ENCODE results near the gene SPTBN5. TPM values are rescaled to one million over a fixed set of nuclear protein-coding genes. Genes with fewer than 3 reads are reported as not detected.

The SPTBN5 gene
- total RNA-seq, 2 donors from 2014 or later, result 0.72 to 2.3 TPM

DNA sequence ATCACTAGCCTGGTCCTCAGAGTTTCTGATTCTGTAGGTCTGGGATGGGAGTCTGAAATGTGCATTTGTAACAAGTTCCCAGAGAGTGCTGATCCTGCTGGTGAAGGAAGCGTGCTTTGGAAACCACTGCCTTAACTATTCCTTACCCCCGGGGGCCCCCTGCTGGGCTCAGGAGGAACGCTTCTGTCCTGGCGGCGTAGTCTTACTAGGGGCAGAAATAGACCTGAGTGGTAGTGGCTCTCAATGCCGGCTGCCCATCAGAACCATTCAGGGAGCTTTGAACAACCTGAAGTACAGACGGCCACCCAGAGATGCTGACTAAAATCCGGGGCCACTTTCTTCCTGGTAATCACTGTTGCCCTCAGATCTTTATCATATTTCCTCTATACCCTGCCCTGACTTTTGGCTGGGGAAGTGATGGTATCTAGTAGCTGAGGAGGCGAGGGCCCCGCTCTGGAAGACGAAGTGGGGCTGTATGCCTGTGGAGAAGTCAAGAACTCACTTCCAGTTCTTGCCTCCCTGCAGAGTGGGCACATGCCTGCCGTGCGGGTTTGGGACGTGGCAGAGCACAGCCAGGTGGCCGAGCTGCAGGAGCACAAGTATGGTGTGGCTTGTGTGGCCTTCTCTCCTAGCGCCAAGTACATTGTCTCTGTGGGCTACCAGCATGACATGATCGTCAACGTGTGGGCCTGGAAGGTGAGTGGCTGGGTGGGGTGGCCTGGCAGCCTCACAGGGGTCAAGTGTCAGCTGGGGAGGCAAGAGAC lies 82.2 kb downstream of the SPTBN5 start:
- H3K4me3 ChIP-seq, result no peak overlapping the region
- no peaks in the 10 kb centered on the region for H3K36me3 ChIP-seq
- no peaks in the 10 kb centered on the region for H3K9me3 ChIP-seq
- no peak overlapping the region for H3K9ac ChIP-seq (ENCODE audit: low read depth in 2 of 2, low read length in 2 of 2)
- no peak overlapping the region for H3K27ac ChIP-seq
- TF ChIP-seq, protein P1, sequence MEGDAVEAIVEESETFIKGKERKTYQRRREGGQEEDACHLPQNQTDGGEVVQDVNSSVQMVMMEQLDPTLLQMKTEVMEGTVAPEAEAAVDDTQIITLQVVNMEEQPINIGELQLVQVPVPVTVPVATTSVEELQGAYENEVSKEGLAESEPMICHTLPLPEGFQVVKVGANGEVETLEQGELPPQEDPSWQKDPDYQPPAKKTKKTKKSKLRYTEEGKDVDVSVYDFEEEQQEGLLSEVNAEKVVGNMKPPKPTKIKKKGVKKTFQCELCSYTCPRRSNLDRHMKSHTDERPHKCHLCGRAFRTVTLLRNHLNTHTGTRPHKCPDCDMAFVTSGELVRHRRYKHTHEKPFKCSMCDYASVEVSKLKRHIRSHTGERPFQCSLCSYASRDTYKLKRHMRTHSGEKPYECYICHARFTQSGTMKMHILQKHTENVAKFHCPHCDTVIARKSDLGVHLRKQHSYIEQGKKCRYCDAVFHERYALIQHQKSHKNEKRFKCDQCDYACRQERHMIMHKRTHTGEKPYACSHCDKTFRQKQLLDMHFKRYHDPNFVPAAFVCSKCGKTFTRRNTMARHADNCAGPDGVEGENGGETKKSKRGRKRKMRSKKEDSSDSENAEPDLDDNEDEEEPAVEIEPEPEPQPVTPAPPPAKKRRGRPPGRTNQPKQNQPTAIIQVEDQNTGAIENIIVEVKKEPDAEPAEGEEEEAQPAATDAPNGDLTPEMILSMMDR (IDR thresholded peaks at IDR 0.05), result peak; percentile 80
- no peaks in the 10 kb centered on the region for H3K27me3 ChIP-seq
- intact Hi-C loops (cut with DNase I), result loop anchor here (5.0 kb wide), 2 partner anchors 39 to 209 kb away; partner anchors contain the start of gene MAPKBP1
- no peaks in the 10 kb centered on the region for H3K4me1 ChIP-seq
- peak; percentile 87 for DNase-seq

DNA sequence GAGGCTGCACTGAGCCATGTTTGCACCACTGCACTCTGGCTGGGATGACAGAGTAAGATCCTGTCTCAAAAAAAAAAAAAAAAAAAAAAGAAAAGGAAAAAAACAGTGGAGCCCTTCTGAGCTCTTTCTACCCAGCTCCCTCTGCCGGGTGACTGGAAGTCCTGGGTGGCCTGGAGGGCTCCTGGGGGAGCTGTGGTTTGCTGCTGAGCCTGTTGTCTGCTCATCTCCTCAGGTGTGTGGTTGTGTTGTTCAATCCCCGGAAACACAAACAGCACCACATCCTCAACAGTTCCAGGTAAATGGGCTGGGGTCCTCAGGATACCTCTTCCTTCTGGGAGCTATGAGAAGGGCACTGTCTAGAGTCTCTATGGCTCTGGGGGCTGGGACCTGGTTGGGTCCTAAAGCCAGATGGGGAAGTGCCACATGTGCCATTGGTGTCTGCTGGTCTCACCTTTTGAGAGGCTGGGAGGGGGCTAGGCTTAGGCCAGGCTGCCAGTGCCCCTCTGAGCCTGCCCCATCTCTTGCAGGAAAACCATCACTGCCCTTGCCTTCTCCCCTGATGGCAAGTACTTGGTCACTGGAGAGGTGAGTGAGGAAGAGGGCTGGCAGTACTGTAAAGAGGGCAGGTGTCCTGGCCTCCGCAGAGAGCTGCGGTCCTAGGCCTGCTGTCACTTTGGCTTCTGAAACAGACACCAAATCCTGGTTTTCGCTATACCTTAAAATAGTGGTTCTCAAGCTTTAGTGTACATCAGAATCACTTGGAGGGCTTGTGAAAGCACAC lies 83.0 kb downstream of the SPTBN5 start:
- H3K36me3 ChIP-seq, result no peaks in the 10 kb centered on the region
- intact Hi-C loops (cut with DNase I), result loop anchor here (5.0 kb wide), 2 partner anchors 39 to 209 kb away; partner anchors contain the start of gene MAPKBP1
- no peaks in the 10 kb centered on the region for H3K27me3 ChIP-seq
- TF ChIP-seq, protein P1 (IDR thresholded peaks at IDR 0.05), result no peak
- H3K4me3 ChIP-seq, result no peak overlapping the region
- no peak overlapping the region for H3K27ac ChIP-seq
- no peak for DNase-seq
- no peaks in the 10 kb centered on the region for H3K4me1 ChIP-seq
- H3K9ac ChIP-seq (ENCODE audit: low read depth in 2 of 2, low read length in 2 of 2), result no peak overlapping the region
- no peaks in the 10 kb centered on the region for H3K9me3 ChIP-seq

DNA sequence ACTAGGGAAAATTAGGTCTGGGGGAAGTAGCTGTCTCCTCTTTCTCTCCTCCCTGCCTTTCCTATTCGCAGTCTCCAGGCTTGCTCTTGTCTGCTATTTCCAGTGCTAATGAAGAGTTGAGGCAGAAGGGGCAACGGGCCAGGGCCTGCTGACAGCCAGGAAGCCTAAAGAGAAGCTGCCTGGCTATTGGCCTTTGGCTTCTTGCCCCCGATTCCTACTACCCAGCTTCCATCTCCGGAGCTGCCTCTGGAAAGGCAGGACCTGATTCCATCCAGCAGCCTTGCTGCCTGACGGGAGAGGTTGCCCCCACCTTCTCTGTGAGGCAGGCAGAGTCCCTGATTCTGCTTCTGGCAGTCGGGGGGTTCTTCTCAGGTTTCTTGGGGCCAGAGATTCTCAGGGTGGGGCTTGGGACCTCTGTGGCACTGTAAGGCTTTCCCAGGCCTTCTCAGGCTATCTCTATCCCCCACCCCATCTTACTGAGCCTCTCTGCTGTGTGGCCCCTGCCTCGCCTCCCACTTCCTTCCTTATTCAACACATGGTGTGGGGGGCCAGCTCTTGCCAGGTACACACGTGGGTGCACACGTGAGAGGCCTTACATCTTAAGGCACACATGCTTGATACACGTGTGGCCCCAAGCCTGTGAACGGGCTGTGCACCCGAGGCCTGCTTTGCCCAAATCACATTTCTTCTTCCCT lies 84.2 kb downstream of the SPTBN5 start:
- TF ChIP-seq, protein P1 (IDR thresholded peaks at IDR 0.05), result no peak
- Histone ChIP-seq H3K36me3 (no peaks in the 10 kb centered on the region), H3K9me3 (no peaks in the 10 kb centered on the region), H3K9ac (ENCODE audit: low read depth in 2 of 2, low read length in 2 of 2) (no peak overlapping the region), H3K27me3 (no peaks in the 10 kb centered on the region), H3K27ac (no peak overlapping the region), H3K4me3 (no peak overlapping the region), H3K4me1 (no peaks in the 10 kb centered on the region)
- intact Hi-C loops (cut with DNase I), result loop anchor here (5.0 kb wide), 2 partner anchors 37 to 207 kb away; partner anchors contain the start of gene MAPKBP1
- no peak for DNase-seq

DNA sequence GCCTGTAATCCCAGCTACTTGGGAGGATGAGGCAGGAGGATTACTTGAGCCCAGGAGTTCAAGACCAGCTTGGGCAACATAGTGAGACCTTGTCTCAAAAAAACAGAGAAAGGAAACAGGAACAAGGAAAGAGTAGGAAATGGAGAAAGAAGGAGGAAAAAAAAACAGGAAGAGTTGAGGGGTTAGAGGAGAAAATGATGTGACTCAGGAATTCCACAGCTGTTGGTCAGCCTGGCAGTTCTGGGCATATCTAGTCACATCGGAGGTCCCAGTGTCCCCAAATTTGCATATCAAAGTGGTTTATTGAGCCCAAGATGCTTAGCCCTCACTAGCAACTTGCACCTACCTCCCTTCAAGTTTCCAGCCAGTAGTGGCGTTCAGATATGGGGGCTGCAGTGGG lies 84.7 kb downstream of the SPTBN5 start:
- Histone ChIP-seq H3K4me3 (no peak overlapping the region), H3K9ac (ENCODE audit: low read depth in 2 of 2, low read length in 2 of 2) (no peak overlapping the region), H3K4me1 (no peaks in the 10 kb centered on the region), H3K27ac (no peak overlapping the region), H3K9me3 (no peaks in the 10 kb centered on the region), H3K27me3 (no peaks in the 10 kb centered on the region), H3K36me3 (no peaks in the 10 kb centered on the region)
- intact Hi-C loops (cut with DNase I), result no loop called here
- no peak for DNase-seq
- TF ChIP-seq, protein P1 (IDR thresholded peaks at IDR 0.05), result no peak
